ENCODE measurements around the gene C10orf71. TPM values are rescaled to one million over a fixed set of nuclear protein-coding genes. Genes with fewer than 3 reads are reported as not detected.

Gene C10orf71
- total RNA-seq, 1 experiment from 2014 or later: not detected

DNA sequence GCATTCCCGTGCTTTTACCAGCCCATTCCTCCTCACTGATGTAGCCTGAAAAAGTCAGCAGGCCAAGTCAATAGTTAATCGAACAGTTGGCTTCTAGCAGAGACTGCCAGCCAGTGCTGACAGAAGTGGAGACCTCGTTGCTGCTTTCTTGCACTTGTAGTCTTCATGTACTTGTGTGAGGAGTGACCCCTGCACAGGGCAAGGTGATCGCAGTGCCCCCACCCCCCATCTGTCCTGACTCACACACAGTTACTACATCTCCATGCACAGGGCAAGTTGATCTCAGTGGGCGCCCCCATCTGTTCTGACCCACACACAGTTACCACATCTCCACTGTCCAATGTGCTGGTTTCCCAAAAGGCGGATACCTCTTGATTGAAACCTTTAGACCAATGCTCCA lies 34.2 kb downstream of the C10orf71 start:
- no peak overlapping the region for H3K27ac ChIP-seq (ENCODE audit: low read depth, low read length)
- no peaks in the 10 kb centered on the region for H3K9me3 ChIP-seq (ENCODE audit: control insufficient read depth in 1 of 2, insufficient read depth in 1 of 2, low read depth in 1 of 2, low read length in 2 of 2)
- no peaks in the 10 kb centered on the region for H3K9me2 ChIP-seq (ENCODE audit: insufficient read depth)
- H3K27me3 ChIP-seq (ENCODE audit: insufficient read depth, low read length): peaks cover 11% of the 10 kb centered on the region
- BruUV-seq (replicated peaks): no TSS peak
- DNase-seq (ENCODE audit: low read depth, low spot score) (no peak), ATAC-seq (no peak)
- no peak overlapping the region for H2AFZ ChIP-seq (ENCODE audit: low read depth, low read length, poor library complexity, severe bottlenecking)
- POLR2A ChIA-PET: no interaction called here
- H3K9ac ChIP-seq (ENCODE audit: low read length): no peak overlapping the region
- CTCF ChIA-PET: no interaction called here
- RAD21 ChIA-PET (ENCODE audit: low non-redundant PET in 1 of 2, low total read pairs in 2 of 2, uncharacterized antibody in 2 of 2, unreplicated experiment in 2 of 2): no interaction called here
- H3K36me3 ChIP-seq (ENCODE audit: control insufficient read depth in 1 of 2, insufficient read depth in 2 of 2, low read length in 2 of 2): no peaks in the 10 kb centered on the region
- intact Hi-C loops (cut with micrococcal nuclease): no loop called here
- no peaks in the 10 kb centered on the region for H3K79me2 ChIP-seq (ENCODE audit: insufficient read depth, low read length)
- TF ChIP-seq POLR2AphosphoS5 (IDR thresholded peaks at IDR 0.05; ENCODE audit: low read depth, low read length) (no peak), CBX3 (IDR thresholded peaks at IDR 0.05; ENCODE audit: low read depth) (no peak), JUND (IDR thresholded peaks at IDR 0.05) (no peak), FOSL1 (IDR thresholded peaks at IDR 0.05; ENCODE audit: low read depth) (no peak), YY1 (IDR thresholded peaks at IDR 0.05; ENCODE audit: extremely low read depth, insufficient replicate concordance, low read depth, low read length) (no peak), RAD21 (IDR thresholded peaks at IDR 0.05; ENCODE audit: low read depth) (no peak), SP1 (IDR thresholded peaks at IDR 0.05; ENCODE audit: low read depth) (no peak), ZFX (IDR thresholded peaks at IDR 0.05) (no peak), POLR2A (IDR thresholded peaks at IDR 0.05; ENCODE audit: borderline replicate concordance, extremely low read depth, insufficient read depth, insufficient read length) (no peak), EZH2phosphoT487 (IDR thresholded peaks at IDR 0.05; ENCODE audit: borderline replicate concordance) (no peak), ZNF274 (IDR thresholded peaks at IDR 0.05; ENCODE audit: low read depth, low read length) (no peak), TCF7L2 (IDR thresholded peaks at IDR 0.05; ENCODE audit: borderline replicate concordance, extremely low read depth, insufficient read depth, insufficient read length) (no peak)
- TF ChIP-seq, protein P1, sequence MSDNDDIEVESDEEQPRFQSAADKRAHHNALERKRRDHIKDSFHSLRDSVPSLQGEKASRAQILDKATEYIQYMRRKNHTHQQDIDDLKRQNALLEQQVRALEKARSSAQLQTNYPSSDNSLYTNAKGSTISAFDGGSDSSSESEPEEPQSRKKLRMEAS (IDR thresholded peaks at IDR 0.05): no peak
- TF ChIP-seq, protein P2, sequence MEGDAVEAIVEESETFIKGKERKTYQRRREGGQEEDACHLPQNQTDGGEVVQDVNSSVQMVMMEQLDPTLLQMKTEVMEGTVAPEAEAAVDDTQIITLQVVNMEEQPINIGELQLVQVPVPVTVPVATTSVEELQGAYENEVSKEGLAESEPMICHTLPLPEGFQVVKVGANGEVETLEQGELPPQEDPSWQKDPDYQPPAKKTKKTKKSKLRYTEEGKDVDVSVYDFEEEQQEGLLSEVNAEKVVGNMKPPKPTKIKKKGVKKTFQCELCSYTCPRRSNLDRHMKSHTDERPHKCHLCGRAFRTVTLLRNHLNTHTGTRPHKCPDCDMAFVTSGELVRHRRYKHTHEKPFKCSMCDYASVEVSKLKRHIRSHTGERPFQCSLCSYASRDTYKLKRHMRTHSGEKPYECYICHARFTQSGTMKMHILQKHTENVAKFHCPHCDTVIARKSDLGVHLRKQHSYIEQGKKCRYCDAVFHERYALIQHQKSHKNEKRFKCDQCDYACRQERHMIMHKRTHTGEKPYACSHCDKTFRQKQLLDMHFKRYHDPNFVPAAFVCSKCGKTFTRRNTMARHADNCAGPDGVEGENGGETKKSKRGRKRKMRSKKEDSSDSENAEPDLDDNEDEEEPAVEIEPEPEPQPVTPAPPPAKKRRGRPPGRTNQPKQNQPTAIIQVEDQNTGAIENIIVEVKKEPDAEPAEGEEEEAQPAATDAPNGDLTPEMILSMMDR (IDR thresholded peaks at IDR 0.05 in 2 of 3, conservative IDR thresholded peaks at IDR 0.05 in 1 of 3; ENCODE audit: borderline replicate concordance in 1 of 3, insufficient read depth in 1 of 3, low read depth in 2 of 3, low read length in 2 of 3): no peak
- H3K4me1 ChIP-seq (ENCODE audit: control insufficient read depth in 1 of 2, insufficient read depth in 2 of 2, low read length in 2 of 2): no peaks in the 10 kb centered on the region
- H3K4me2 ChIP-seq (ENCODE audit: low read length): no peak overlapping the region
- H4K20me1 ChIP-seq (ENCODE audit: insufficient read depth): no peaks in the 10 kb centered on the region
- no peak overlapping the region for H3K4me3 ChIP-seq (replicated peaks in 1 of 2; ENCODE audit: low read depth in 1 of 2, low read length in 2 of 2)

Measured in HCT116 (cell line).